Fibroblast of pulmonary artery (primary cell): Measurements from ENCODE around the gene SLC25A41.

Experiments used
- DNase-seq: peaks from one replicate; pipeline ENCODE4 v3.0.0-alpha.2; 2010; ENCODE audit warnings: low read depth
- H3K4me3 ChIP-seq: replicated peaks from 2 replicates; pipeline ENCODE4 v1.5.1; 2011; ENCODE audit warnings: low read depth, mild to moderate bottlenecking, control low read depth, low read length, moderate library complexity
- CTCF ChIP-seq: IDR thresholded peaks from 2 replicates; pipeline ENCODE4 v1.5.1; 2011; ENCODE audit warnings: mild to moderate bottlenecking, control low read depth, low read length, inconsistent platforms; ENCODE audit errors: missing control alignments

SLC25A41 gene

GRCh38 chr19:6464070-6464873, 30.7 kb upstream of the SLC25A41 start, which contains the start of gene CRB3:
Gene CRB3, plus strand, starts transcription at chr19:6464271. Its CDS starts 431 bp downstream, at chr19:6464702.
- no peak for DNase-seq
- no peak for TF ChIP-seq CTCF
- no peak within 1 kb of the TSS for H3K4me3 ChIP-seq

GRCh38 chr19:6460099-6460884, 26.7 kb upstream of the SLC25A41 start:
- DNase-seq = peak; percentile 98
- TF ChIP-seq CTCF = peak; percentile 59
- peak overlapping the region; percentile 70 for H3K4me3 ChIP-seq

GRCh38 chr19:6459262-6460098, 25.9 kb upstream of the SLC25A41 start, which contains the start of gene SLC25A23:
Gene SLC25A23, minus strand, starts transcription at chr19:6459792. Its CDS starts 164 bp downstream, at chr19:6459628.
- peak within 1 kb of the TSS; percentile 70 for H3K4me3 ChIP-seq
- peak; percentile 75 for DNase-seq
- TF ChIP-seq CTCF = no peak

- TF ChIP-seq CTCF = no peak
- DNase-seq = no peak
Measured at GRCh38 chr19:6458695-6459261, 25.2 kb upstream of the SLC25A41 start.

GRCh38 chr19:6457958-6458694, 24.6 kb upstream of the SLC25A41 start:
- TF ChIP-seq CTCF = no peak
- H3K4me3 ChIP-seq = no peak overlapping the region
- DNase-seq = peak; percentile 5

More at GRCh38 chr19:6458695-6459261, 25.2 kb upstream of the SLC25A41 start:
- peak overlapping the region; percentile 70 for H3K4me3 ChIP-seq
